ENCODE results near the gene IDH3G. TPM values are rescaled to one million over a fixed set of nuclear protein-coding genes. Genes with fewer than 3 reads are reported as not detected.

IDH3G gene
- total RNA-seq, 4 donors from 2014 or later, result 60.7 to 67.8 (median 64.1) TPM

GRCh38 chrX:153828308-153828707, 34.1 kb upstream of the IDH3G start:
- H3K4me3 ChIP-seq, result peak overlapping the region in 3 of 4 donors; percentile 37 to 63 (median 49)
- H3K9me3 ChIP-seq, result no peaks in the 10 kb centered on the region
- H3K4me1 ChIP-seq, result peaks cover 0 to 22% (median 4%) of the 10 kb centered on the region in 3 donors
- H3K27me3 ChIP-seq, result peaks cover 0 to 51% (median 5%) of the 10 kb centered on the region in 4 donors
- intact Hi-C loops (cut with DNase I), result no loop called here
- DNase-seq, result no peak
- H3K27ac ChIP-seq, result peak overlapping the region in 2 of 4 donors; percentile 16 to 57
- H3K36me3 ChIP-seq, result no peaks in the 10 kb centered on the region
- WGBS, 2 donors, result 68% methylated on average over 7 of the region's 17 CpGs; no CpG with 5 or more reads in 1 of the 2 donors
- TF ChIP-seq POLR2A (IDR thresholded peaks at IDR 0.05) (no peak), CTCF (IDR thresholded peaks at IDR 0.05) (no peak)

DNA sequence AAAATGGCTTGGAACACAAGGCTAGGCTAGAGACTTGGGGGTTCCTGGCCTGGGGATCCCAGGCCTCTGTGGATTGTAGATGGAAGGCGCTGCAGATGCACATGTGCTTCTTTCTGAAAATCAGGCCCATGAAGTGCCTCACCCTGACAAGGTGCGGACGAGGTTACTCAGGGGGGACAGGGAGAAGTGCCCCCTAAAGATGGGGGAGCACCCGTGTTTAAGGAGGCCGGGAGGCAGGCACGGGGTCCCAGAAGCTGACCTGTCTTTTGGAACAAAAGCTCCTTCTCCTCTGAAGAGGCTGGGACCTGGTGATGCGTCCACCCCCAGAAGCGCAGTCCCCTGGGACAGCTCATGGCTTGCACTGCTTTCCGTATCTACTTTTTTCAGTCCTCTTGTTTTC, 33.7 kb upstream of the IDH3G start:
- intact Hi-C loops (cut with DNase I), result no loop called here
- DNase-seq, result no peak
- Histone ChIP-seq H3K27ac (no peak overlapping the region), H3K36me3 (no peaks in the 10 kb centered on the region), H3K9me3 (no peaks in the 10 kb centered on the region), H3K4me1 (peaks cover 0 to 22% (median 4%) of the 10 kb centered on the region in 3 donors), H3K4me3 (peak overlapping the region in 1 of 4 donors; percentile 63), H3K27me3 (peaks cover 0 to 51% (median 5%) of the 10 kb centered on the region in 4 donors)
- TF ChIP-seq POLR2A (IDR thresholded peaks at IDR 0.05), result no peak
- TF ChIP-seq CTCF (IDR thresholded peaks at IDR 0.05), result no peak
- 68 to 92% methylated on average over 6 to 8 of the region's 9 CpGs for WGBS, 2 donors

DNA sequence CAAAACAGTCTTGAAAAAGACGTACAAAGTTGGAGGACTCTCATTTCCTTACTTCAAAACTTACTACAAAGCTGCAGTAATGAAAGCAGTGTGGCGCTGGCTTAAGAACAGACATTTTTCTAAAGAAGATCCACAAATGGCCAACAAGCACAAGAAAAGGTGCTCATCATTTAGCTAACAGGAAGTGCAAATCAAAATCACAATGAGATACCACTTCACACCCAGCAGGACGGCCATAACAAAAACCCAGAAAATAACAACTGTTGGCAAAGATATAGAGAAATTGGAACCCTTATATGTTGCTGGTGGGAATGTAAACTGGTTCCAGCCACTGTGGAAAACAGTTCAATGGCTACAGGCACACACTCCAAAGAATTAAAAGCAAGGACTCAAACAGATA, 32.8 kb upstream of the IDH3G start:
- DNase-seq, result no peak
- H3K27me3 ChIP-seq, result peaks cover 0 to 48% (median 5%) of the 10 kb centered on the region in 4 donors
- intact Hi-C loops (cut with DNase I), result no loop called here

DNA sequence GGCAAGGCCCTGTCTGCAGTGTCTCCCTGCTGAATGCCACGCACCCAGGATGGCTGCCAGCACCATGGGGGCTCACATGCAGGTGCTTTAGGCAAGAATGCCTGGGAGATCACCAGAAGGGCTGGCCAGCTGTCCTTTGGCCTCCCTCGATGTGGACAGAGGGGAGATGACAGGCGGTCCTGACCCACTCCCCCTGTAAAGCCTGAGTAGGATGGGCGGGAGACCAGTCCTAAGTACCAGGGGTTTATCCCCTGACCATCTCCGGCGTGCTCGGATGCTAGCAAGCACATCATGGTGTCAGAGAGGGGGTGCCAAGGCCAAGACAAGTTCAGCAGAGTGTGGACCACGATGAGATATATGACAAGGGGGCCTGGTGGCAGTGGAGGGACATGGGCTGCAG, 30.9 kb upstream of the IDH3G start:
- peaks cover 0 to 31% (median 5%) of the 10 kb centered on the region in 4 donors for H3K27me3 ChIP-seq

More for the DNA sequence above, 32.8 kb upstream of the IDH3G start:
- no peak for TF ChIP-seq POLR2A (IDR thresholded peaks at IDR 0.05)
- no peak for TF ChIP-seq CTCF (IDR thresholded peaks at IDR 0.05)
- peaks cover 0 to 22% (median 4%) of the 10 kb centered on the region in 3 donors for H3K4me1 ChIP-seq
- H3K36me3 ChIP-seq, result no peaks in the 10 kb centered on the region
- no peak overlapping the region for H3K4me3 ChIP-seq
- no peaks in the 10 kb centered on the region for H3K9me3 ChIP-seq
- 58 to 77% methylated on average over 3 of the region's 3 CpGs for WGBS, 2 donors
- H3K27ac ChIP-seq, result no peak overlapping the region

GRCh38 chrX:153824348-153824747, 30.2 kb upstream of the IDH3G start:
- H3K36me3 ChIP-seq, result no peaks in the 10 kb centered on the region
- peaks cover 0 to 30% (median 2%) of the 10 kb centered on the region in 4 donors for H3K27me3 ChIP-seq
- intact Hi-C loops (cut with DNase I), result no loop called here
- 82 to 97% methylated on average over 2 to 7 of the region's 10 CpGs for WGBS, 2 donors
- H3K27ac ChIP-seq, result no peak overlapping the region
- no peak overlapping the region for H3K4me3 ChIP-seq
- DNase-seq, result no peak
- TF ChIP-seq POLR2A (IDR thresholded peaks at IDR 0.05) (no peak), CTCF (IDR thresholded peaks at IDR 0.05) (no peak)
- no peaks in the 10 kb centered on the region for H3K9me3 ChIP-seq
- peaks cover 0 to 15% (median 0%) of the 10 kb centered on the region in 3 donors for H3K4me1 ChIP-seq

More for the DNA sequence above, 30.9 kb upstream of the IDH3G start:
- DNase-seq, result no peak
- TF ChIP-seq POLR2A (IDR thresholded peaks at IDR 0.05) (no peak), CTCF (IDR thresholded peaks at IDR 0.05) (no peak)
- 49 to 64% methylated on average over 2 to 5 of the region's 8 CpGs for WGBS, 2 donors
- no peak overlapping the region for H3K4me3 ChIP-seq
- intact Hi-C loops (cut with DNase I), result no loop called here
- H3K4me1 ChIP-seq, result peaks cover 0 to 19% (median 4%) of the 10 kb centered on the region in 3 donors
- no peaks in the 10 kb centered on the region for H3K36me3 ChIP-seq
- H3K27ac ChIP-seq, result no peak overlapping the region
- H3K9me3 ChIP-seq, result no peaks in the 10 kb centered on the region
